Activated T-cell treated with anti-CD3 and anti-CD28 coated beads for 24 hours (primary cell): ENCODE data around the gene CENPO.

Experiments used
- DNase-seq: peaks from one replicate; pipeline ENCODE4 v3.0.0-alpha.2; 2020; ENCODE audit warnings: low read depth

Gene CENPO

GRCh38 chr2:24839729-24840128 is 46.5 kb downstream of the CENPO start:
- no peak for DNase-seq

- DNase-seq = no peak
Measured at GRCh38 chr2:24840164-24840869, 47.1 kb downstream of the CENPO start.

- no peak for DNase-seq
Measured at GRCh38 chr2:24840962-24841945, 48.0 kb downstream of the CENPO start.

- DNase-seq = no peak
Measured at GRCh38 chr2:24842081-24843050, 49.1 kb downstream of the CENPO start.

- no peak for DNase-seq
Measured at GRCh38 chr2:24843330-24843860, 50.2 kb downstream of the CENPO start.

GRCh38 chr2:24844023-24844685 is 50.9 kb downstream of the CENPO start:
- DNase-seq = no peak

- DNase-seq = no peak
Measured at GRCh38 chr2:24845691-24846090, 52.5 kb downstream of the CENPO start.

GRCh38 chr2:24850944-24851343 is 57.7 kb downstream of the CENPO start:
- DNase-seq = no peak

GRCh38 chr2:24852026-24852425 is 58.8 kb downstream of the CENPO start:
- no peak for DNase-seq

- no peak for DNase-seq
Measured at GRCh38 chr2:24852431-24853020, 59.3 kb downstream of the CENPO start.

GRCh38 chr2:24853046-24853445 is 59.8 kb downstream of the CENPO start:
- no peak for DNase-seq

GRCh38 chr2:24853996-24854395 is 60.8 kb downstream of the CENPO start:
- no peak for DNase-seq

- DNase-seq = no peak
Measured at GRCh38 chr2:24855022-24855622, 61.9 kb downstream of the CENPO start.

- DNase-seq = no peak
Measured at GRCh38 chr2:24855726-24856125, 62.5 kb downstream of the CENPO start.

- no peak for DNase-seq
Measured at GRCh38 chr2:24856791-24857211, 63.6 kb downstream of the CENPO start.

GRCh38 chr2:24857746-24858145 is 64.5 kb downstream of the CENPO start:
- DNase-seq = no peak

GRCh38 chr2:24858996-24859395 is 65.8 kb downstream of the CENPO start:
- DNase-seq = no peak

GRCh38 chr2:24859968-24860600 is 66.9 kb downstream of the CENPO start:
- DNase-seq = no peak

GRCh38 chr2:24860631-24861030 is 67.4 kb downstream of the CENPO start:
- no peak for DNase-seq

GRCh38 chr2:24861500-24861899 is 68.3 kb downstream of the CENPO start:
- DNase-seq = no peak
